HL-60 (cell line): Measurements from ENCODE around the gene ASF1B.

Experiments
- DNase-seq, 2 experiments: peaks; one replicate each; pipeline ENCODE4 v3.0.0-alpha.2; 2010 to 2020; ENCODE audit warnings: low read depth in 1 of 2, low spot score in 1 of 2
- H3K27ac ChIP-seq: fragments of 250-450 bp; sonication (Bioruptor Pico); replicated peaks from 2 replicates; pipeline ENCODE4 v1.5.1; 2020; ENCODE audit warnings: mild to moderate bottlenecking, moderate library complexity
- H3K27me3 ChIP-seq: fragments of 250-450 bp; sonication (Bioruptor Pico); 2 replicates; pipeline ENCODE4 v1.5.1; 2021; ENCODE audit warnings: mild to moderate bottlenecking, moderate library complexity; ENCODE audit not compliant: insufficient read depth, poor library complexity, severe bottlenecking
- H3K4me3 ChIP-seq: replicated peaks from 2 replicates; pipeline ENCODE4 v1.5.1; 2011; ENCODE audit warnings: mild to moderate bottlenecking, control low read depth, low read length; ENCODE audit not compliant: insufficient read depth
- CTCF ChIP-seq: IDR thresholded peaks from one replicate; pipeline ENCODE4 v1.5.1; 2011; ENCODE audit warnings: low read length, control low read depth, inconsistent platforms; ENCODE audit not compliant: insufficient read depth
- GABPA ChIP-seq: IDR thresholded peaks from 2 replicates; pipeline ENCODE4 v1.6.1; 2012; ENCODE audit warnings: low read depth
- POLR2AphosphoS5 ChIP-seq: IDR thresholded peaks from 2 replicates; pipeline ENCODE4 v1.6.1; 2012; ENCODE audit warnings: low read depth
- REST ChIP-seq: IDR thresholded peaks from 2 replicates; pipeline ENCODE4 v1.6.1; 2012; ENCODE audit warnings: low read depth; ENCODE audit not compliant: insufficient replicate concordance
- SPI1 ChIP-seq: IDR thresholded peaks from 2 replicates; pipeline ENCODE4 v1.6.1; 2012; ENCODE audit warnings: low read depth, mild to moderate bottlenecking, borderline replicate concordance

ASF1B gene

GRCh38 chr19:14138576-14139265 is 2.3 kb upstream of the ASF1B start:
- no peak overlapping the region for H3K4me3 ChIP-seq
- no peak overlapping the region; the same call in 1 of the 2 replicates for H3K27ac ChIP-seq
- TF ChIP-seq CTCF: no peak
- no peak for TF ChIP-seq GABPA
- no peak for TF ChIP-seq REST
- no peak for TF ChIP-seq POLR2AphosphoS5
- no peak for TF ChIP-seq SPI1
- no peaks in the 10 kb centered on the region for H3K27me3 ChIP-seq
- DNase-seq: no peak

GRCh38 chr19:14135985-14136508 is 342 bp downstream of the ASF1B start:
- no peak for DNase-seq
- peak overlapping the region; percentile 89 for H3K4me3 ChIP-seq
- no peak for TF ChIP-seq SPI1
- 0 out of 2 replicates have a peak, but pooled peaks have one; percentile 26 for TF ChIP-seq GABPA
- peak overlapping the region; percentile 83 for H3K27ac ChIP-seq
- H3K27me3 ChIP-seq: no peaks in the 10 kb centered on the region

- TF ChIP-seq REST (no peak), POLR2AphosphoS5 (no peak), GABPA (no peak), CTCF (no peak), SPI1 (no peak)
- H3K4me3 ChIP-seq: peak overlapping the region; percentile 89
- no peak overlapping the region; the same call in 1 of the 2 replicates for H3K27ac ChIP-seq
- no peaks in the 10 kb centered on the region for H3K27me3 ChIP-seq
- no peak for DNase-seq
These were observed 1.0 kb downstream of the ASF1B start for GRCh38 chr19:14135355-14135754.

GRCh38 chr19:14127929-14128509 is 8.4 kb downstream of the ASF1B start:
- DNase-seq: peak in 1 of 2 experiments; percentile 57
- Histone ChIP-seq H3K27ac (no peak overlapping the region), H3K4me3 (no peak overlapping the region), H3K27me3 (no peaks in the 10 kb centered on the region)
- no peak for TF ChIP-seq REST
- no peak for TF ChIP-seq SPI1
- TF ChIP-seq GABPA: no peak
- no peak for TF ChIP-seq POLR2AphosphoS5
- TF ChIP-seq CTCF: no peak
